Measurements from ENCODE around the gene HOXA13. TPM values are rescaled to one million over a fixed set of nuclear protein-coding genes. Genes with fewer than 3 reads are reported as not detected.

The HOXA13 gene
- total RNA-seq, 3 donors from 2014 or later, result not detected

DNA sequence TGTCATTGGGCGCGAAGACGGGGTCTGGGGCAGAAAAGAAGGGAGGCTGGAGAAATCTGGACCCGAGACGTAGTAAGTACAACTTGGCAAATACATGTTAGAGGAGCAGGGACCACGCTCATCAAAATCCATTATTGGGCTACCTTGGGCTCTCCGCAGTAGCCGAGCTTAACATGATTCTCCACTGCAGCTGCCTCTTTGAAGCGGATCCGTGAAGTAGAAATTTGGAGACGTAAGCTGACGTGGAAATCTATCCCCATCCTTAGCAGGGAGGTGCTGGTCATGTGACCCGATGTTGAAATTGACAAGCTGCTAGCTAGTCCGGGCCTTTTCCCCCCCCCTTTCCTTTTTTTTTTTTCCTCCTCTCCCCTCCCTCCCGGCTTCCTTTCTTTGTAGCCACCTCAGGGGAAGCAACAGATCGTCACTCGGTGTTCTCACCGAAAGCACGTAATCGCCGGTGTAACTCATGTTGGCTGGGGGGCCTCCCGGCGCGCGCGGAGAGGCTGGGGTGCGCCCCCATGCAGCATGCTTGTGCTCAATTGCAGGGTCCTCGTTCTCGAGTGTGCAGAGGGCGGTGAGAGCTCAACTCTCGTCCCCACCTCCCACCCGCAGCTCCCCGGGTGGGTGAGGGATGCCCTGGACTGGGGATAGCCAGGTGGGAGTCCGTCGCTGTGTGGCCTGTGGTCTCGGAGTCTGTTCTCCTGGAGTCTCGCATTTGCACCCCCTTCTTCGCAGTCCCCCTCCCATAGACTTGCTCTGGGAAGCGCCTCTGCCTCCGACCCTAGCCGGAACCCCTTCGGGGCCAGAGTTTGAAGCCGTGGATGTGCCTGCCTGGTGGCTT is 14.7 kb downstream of the HOXA13 start, which contains the start of gene HOXA11:
Gene HOXA11 (minus strand): TSS at position 220 of the 841 bp plus-strand sequence. CDS start 88 bp downstream, at position 132.
- no peaks in the 10 kb centered on the region for H3K36me3 Mint-ChIP-seq (ENCODE audit: insufficient read depth)
- peak within 1 kb of the TSS; percentile 64 for H3K4me3 Mint-ChIP-seq
- H3K9me3 Mint-ChIP-seq, result no peaks in the 10 kb centered on the region
- DNase-seq (no peak), ATAC-seq (no peak)
- H3K27me3 Mint-ChIP-seq (ENCODE audit: low read depth), result peaks cover 87% of the 10 kb centered on the region
- H3K4me1 Mint-ChIP-seq (ENCODE audit: low read depth), result peaks cover 46% of the 10 kb centered on the region

DNA sequence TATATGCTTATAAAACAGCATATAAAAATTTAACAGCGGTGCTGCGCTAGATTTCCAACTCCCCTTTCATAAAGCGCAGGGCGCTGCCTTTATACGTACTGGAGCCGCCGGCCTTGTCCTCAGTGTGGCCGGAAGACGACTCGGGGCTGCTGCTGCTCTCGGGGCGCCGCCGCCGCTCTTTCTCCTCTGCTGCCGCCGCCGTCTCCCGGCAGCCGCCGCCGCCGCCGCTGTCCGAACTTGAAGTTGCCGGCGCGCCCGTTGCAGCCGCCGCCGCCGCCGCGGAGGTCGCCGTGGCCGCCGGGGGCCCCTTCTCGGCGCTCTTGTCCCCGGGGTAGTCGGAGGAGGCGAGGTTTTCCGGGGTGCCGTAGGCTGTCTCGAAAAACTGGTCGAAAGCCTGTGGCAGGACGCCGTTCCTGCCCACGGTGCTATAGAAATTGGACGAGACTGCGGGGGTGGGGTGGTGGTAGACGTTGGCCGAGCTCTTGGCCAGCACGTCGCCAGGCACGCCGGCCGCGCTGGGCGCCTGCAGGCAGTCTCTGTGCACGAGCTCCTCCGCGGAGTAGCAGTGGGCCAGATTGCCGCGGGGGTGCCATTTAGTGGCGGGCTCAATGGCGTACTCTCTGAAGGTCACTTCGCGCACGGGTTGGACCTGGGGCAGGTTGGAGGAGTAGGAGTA is 15.4 kb downstream of the HOXA13 start:
- H3K9me3 Mint-ChIP-seq, result no peaks in the 10 kb centered on the region
- peaks cover 84% of the 10 kb centered on the region for H3K27me3 Mint-ChIP-seq (ENCODE audit: low read depth)
- H3K4me3 Mint-ChIP-seq, result peak overlapping the region; percentile 64
- ATAC-seq, result no peak
- no peaks in the 10 kb centered on the region for H3K36me3 Mint-ChIP-seq (ENCODE audit: insufficient read depth)
- peaks cover 47% of the 10 kb centered on the region for H3K4me1 Mint-ChIP-seq (ENCODE audit: low read depth)
- no peak for DNase-seq

DNA sequence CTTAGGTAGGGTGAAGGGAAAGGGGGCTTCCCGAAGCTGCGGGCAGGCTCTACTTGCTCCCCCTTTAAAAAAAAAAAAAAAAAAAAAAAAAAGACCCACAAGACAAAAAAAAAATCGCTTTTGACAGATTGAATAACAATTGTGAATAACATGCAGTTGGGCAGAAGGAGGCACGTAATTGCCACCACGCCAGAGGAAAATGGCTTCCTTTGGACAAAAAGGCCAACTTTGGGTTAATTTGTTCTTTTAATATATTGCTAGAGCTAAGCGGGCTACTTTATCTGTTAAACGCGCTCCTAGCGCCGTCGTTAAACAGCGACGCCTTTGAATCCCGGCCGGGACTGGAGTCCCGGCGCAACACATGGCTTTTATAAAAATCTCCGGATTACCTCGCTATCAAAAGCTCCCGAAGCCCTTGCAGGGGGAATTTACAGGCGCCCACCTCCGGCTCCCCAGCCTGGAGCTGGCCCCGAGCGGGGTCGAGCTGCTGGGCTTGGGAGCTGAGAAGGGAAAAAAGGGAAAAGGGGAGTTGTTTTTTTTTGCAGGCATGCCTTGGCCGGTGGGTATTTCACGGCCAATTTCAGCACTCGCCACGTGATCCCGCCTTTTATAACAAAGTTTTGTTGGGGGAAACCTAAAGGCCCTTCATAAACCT is 16.1 kb downstream of the HOXA13 start:
- Mint-ChIP-seq H3K4me1 (ENCODE audit: low read depth) (peaks cover 44% of the 10 kb centered on the region), H3K4me3 (peak overlapping the region; percentile 61), H3K36me3 (ENCODE audit: insufficient read depth) (no peaks in the 10 kb centered on the region), H3K27me3 (ENCODE audit: low read depth) (peaks cover 85% of the 10 kb centered on the region), H3K9me3 (no peaks in the 10 kb centered on the region)
- no peak for DNase-seq
- ATAC-seq, result no peak

DNA sequence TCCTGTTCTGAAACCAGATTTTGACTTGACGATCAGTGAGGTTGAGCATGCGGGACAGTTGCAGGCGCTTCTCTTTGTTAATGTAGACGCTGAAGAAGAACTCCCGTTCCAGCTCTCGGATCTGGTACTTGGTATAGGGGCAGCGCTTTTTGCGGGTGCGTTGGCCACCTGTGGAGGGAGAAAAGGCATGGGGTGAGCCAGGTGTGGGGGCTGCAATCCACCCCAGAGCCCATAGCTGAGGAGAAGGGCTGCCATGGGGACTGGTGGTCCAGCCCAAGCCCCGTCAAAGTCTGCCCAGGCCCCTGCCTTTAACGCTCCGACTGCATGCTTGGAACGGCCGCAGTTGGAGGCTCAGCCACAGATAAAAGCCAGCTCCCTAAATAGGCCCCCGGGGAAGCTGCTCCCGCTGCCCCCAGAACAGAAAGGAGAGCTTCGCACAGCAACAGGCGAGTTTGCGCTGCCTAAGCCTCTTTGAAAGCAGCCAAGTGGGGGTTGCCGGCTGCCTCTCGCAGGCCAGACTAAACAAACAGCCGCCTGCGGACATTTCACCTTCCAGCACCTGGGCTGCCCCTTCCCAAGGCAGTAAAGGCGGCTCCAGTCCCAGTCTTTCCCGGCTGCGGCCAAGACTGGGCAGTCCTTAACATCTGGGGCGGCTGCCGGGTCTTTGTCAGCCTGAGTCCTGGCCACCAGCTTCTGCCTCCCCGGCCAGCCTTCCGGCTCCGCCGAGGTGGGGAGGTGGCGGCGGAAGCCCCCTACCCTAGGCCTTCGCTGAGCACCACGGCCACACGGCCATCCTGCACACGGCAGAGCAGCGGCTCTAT is 16.8 kb downstream of the HOXA13 start:
- DNase-seq, result no peak
- Mint-ChIP-seq H3K27me3 (ENCODE audit: low read depth) (peaks cover 82% of the 10 kb centered on the region), H3K36me3 (ENCODE audit: insufficient read depth) (no peaks in the 10 kb centered on the region), H3K4me1 (ENCODE audit: low read depth) (peaks cover 37% of the 10 kb centered on the region), H3K9me3 (no peaks in the 10 kb centered on the region), H3K4me3 (no peak overlapping the region)
- ATAC-seq, result no peak

DNA sequence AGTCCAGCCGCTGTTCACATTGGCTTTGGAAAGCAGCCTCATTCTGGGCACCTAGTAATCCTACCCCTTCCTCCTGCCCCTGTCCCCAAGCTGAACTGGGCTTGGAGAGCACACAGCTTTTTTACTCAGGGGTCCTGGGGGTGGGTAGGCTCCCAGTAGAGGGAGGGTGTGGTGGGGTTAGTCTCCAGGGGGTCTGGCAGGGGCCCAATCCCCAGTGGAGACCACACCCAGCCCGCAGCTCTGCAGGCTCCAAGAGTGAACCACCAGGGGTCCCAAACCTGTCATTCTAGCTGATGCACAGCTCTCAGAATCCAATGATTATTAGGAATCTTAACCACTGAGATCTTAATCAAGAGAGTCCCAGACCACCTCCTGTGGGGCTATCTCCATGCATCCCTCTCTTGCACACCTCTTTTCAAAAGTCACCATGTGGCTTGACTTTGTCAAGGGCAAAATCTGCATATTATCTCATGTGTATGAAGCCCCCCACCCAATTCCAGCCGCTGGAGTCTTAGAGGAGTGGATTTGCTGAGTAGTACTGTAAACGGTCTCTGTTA is 17.5 kb downstream of the HOXA13 start:
- Mint-ChIP-seq H3K4me1 (ENCODE audit: low read depth) (peaks cover 30% of the 10 kb centered on the region), H3K27me3 (ENCODE audit: low read depth) (peaks cover 82% of the 10 kb centered on the region), H3K4me3 (no peak overlapping the region), H3K9me3 (no peaks in the 10 kb centered on the region), H3K36me3 (ENCODE audit: insufficient read depth) (no peaks in the 10 kb centered on the region)
- no peak for ATAC-seq
- no peak for DNase-seq

DNA sequence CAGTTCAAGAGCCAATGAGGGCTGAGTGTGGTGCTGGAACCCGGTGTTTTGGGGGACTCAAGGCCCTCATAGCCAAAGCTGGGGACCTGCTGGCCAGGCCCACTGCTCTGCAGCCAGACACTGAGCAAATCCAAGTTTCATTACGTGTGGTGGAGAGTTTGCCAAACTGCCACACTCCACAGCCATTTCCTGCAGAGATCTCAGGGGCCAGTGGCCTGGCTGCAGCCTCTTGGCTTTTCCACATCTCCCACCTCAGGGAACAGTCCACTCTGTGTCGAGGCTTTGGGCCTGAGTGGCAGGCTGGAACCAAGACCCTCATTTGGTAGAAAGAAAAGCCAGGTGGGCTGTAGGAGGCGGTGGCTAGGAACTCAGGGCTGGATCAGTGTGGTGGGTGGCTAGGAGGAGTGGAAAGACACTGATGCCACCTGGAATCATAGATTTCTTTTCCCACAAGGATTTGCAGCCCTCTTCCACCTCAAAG is 18.1 kb downstream of the HOXA13 start:
- peaks cover 81% of the 10 kb centered on the region for H3K27me3 Mint-ChIP-seq (ENCODE audit: low read depth)
- DNase-seq (no peak), ATAC-seq (no peak)
- no peaks in the 10 kb centered on the region for H3K36me3 Mint-ChIP-seq (ENCODE audit: insufficient read depth)
- peaks cover 28% of the 10 kb centered on the region for H3K4me1 Mint-ChIP-seq (ENCODE audit: low read depth)
- H3K9me3 Mint-ChIP-seq, result no peaks in the 10 kb centered on the region
- no peak overlapping the region for H3K4me3 Mint-ChIP-seq

DNA sequence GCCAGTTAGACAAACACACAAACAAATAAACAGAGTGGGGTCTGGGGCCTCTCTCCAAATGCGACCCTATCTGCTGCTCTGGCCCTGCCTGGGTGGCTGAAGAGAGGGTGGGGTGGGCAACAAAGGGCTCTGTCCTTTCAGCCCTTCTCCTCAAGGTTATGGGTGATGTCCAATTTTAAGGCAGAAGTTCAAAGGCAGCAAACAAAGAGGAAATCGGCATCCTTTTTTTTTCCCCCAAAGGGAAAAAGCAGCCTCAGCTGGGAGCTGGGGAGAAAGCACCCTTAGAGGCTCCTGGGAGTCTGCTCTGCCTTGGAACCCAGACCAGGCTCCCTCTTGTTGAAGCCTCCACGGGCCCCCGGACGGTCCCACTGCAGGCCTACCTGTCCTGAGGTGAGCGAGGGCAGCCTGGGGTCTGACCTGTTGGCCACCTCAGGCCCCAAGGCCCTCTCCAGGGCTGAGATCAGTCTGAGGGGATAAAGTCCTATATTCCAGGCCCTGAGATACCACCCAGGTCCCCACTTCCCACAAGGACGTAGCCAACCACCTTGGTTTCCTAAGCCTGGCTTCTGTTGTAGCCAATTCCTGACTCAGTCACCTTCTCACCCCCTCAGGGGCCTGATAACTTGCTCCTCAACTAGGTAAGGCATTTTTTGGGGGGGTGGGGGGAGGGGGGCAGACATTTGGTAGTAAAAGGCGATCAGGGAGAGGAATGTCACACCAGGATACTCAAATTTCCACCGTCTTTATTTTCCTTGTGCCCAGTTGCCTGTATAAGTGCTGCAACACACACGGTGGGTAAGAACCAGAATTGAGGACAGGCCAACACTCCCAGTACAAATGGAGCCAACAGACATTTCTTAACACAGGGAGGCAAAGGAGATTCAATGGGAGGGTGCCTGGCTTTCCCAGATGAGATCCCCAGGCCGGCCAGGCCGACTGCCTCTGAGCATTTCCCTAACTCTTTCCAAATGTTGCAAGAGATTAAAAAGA is 19.2 kb downstream of the HOXA13 start:
- H3K27me3 Mint-ChIP-seq (ENCODE audit: low read depth), result peaks cover 81% of the 10 kb centered on the region
- no peak for DNase-seq
- H3K9me3 Mint-ChIP-seq, result no peaks in the 10 kb centered on the region
- H3K4me3 Mint-ChIP-seq, result no peak overlapping the region
- peaks cover 22% of the 10 kb centered on the region for H3K4me1 Mint-ChIP-seq (ENCODE audit: low read depth)
- no peaks in the 10 kb centered on the region for H3K36me3 Mint-ChIP-seq (ENCODE audit: insufficient read depth)
- no peak for ATAC-seq

DNA sequence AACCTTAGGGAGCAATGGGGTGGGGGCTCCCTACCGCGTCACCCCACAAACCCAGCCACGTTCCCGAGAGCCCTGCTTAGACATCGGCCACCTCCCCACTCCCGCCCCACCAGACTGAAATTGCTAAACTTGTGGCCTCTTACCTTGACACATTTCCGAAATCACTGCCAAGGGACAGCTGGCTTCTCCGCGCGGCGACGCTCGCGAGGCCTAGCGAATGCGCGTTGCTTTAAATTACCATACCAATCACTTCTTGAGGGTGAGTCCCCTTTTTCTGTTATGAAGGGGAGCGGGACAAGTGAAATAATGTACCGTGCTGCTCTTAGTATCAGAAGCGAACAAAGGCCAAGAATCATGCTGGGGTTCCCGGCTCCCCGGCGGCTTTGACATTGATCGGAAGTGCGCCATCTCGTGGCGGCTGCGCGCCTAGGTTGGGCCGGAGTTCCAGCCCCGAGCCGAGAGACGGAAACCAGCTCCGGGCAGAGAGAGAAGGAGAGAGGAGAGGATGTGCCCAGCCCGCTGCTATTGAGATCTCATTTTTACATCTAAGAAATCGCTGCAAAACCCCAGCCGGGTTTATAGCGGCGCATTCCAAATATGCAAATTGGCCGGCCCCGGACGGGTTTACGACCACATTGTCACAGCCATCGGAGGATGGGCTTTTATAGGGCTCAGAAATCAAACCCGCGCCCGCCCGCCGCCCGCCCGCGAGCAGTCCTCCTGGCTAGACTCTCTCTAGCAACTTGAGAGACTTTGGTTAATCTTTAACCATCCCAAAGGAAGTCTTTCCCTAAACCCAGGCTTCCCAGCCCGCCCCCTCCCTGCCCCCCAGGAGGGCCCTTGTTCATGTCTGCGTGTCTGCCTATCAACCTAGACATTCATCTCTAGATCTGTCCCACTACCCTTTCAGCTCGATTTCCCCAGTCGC is 20.1 kb downstream of the HOXA13 start:
- peak; percentile 68 to 70 for ATAC-seq
- no peaks in the 10 kb centered on the region for H3K36me3 Mint-ChIP-seq (ENCODE audit: insufficient read depth)
- H3K4me1 Mint-ChIP-seq (ENCODE audit: low read depth), result peaks cover 16% of the 10 kb centered on the region
- DNase-seq, result peak; percentile 55
- H3K4me3 Mint-ChIP-seq, result peak overlapping the region; percentile 0
- peaks cover 80% of the 10 kb centered on the region for H3K27me3 Mint-ChIP-seq (ENCODE audit: low read depth)
- no peaks in the 10 kb centered on the region for H3K9me3 Mint-ChIP-seq

DNA sequence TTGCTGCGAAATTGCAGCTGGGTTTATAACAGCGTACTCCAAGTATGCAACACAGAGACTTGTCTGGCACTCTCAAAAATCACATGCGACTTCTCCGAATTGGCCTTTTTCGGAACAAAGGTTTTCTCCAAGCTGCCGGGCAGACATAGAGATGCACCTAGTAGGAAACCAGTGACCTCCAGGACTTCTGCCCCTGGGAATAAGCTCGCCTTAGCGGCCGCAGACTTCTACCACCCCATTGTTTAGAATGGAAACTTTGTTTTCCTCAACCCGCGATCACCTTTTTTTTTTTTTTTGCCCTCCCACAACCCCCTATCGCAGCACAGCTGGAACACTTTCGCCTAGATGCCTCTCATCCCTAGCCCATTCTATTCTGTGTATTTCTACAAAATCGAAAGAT is 20.9 kb downstream of the HOXA13 start:
- Mint-ChIP-seq H3K36me3 (ENCODE audit: insufficient read depth) (no peaks in the 10 kb centered on the region), H3K27me3 (ENCODE audit: low read depth) (peaks cover 80% of the 10 kb centered on the region), H3K4me1 (ENCODE audit: low read depth) (peaks cover 11% of the 10 kb centered on the region), H3K4me3 (no peak overlapping the region), H3K9me3 (no peaks in the 10 kb centered on the region)
- ATAC-seq (no peak), DNase-seq (no peak)

DNA sequence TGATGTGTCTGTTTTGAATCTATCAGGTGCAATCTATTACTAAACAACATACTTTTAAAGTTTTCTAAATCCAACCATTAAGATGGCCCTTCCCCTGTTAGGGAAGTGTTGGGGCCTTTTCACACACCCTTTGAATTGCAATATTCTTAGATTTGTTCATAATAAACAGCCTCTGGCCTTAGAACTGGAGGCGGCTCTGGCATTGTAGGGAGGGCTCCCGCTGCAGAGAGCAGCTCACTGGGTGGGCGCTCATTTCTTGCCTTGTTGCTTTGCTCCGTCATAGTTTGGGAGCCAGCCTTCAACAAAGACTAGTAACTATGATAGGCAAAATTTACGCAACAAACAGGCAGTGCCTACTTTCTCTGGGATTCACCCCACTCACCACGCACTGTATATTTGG is 21.5 kb downstream of the HOXA13 start:
- DNase-seq (no peak), ATAC-seq (no peak)
- peaks cover 74% of the 10 kb centered on the region for H3K27me3 Mint-ChIP-seq (ENCODE audit: low read depth)
- no peak overlapping the region for H3K4me3 Mint-ChIP-seq
- H3K36me3 Mint-ChIP-seq (ENCODE audit: insufficient read depth), result no peaks in the 10 kb centered on the region
- no peaks in the 10 kb centered on the region for H3K9me3 Mint-ChIP-seq
- H3K4me1 Mint-ChIP-seq (ENCODE audit: low read depth), result peaks cover 7% of the 10 kb centered on the region

DNA sequence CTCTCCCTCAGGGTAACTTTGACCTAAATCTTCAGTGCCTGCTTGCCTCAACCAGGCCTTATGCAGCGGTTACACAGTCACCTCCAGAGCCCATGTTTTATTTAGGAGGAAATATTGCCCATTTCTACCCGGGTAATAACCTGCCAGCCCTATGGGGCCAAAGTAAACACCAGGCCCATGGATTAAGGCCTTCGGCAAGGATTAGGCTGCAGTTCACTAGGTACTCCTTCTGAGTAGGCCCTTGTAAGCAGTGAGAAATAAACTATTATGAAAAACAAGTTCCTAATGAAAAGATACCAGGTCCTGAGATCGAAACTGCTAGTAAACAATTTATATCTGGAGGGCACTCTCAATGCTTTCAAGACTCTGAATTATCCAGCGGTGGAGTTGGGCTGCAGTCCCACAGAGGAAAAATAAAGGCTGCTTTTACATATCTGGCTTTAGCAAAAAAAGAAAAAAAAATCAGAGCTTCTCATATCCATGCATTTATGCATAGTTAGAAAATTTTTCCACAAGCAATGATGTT is 22.0 kb downstream of the HOXA13 start:
- Mint-ChIP-seq H3K36me3 (ENCODE audit: insufficient read depth) (no peaks in the 10 kb centered on the region), H3K4me3 (no peak overlapping the region), H3K27me3 (ENCODE audit: low read depth) (peaks cover 72% of the 10 kb centered on the region), H3K4me1 (ENCODE audit: low read depth) (peaks cover 7% of the 10 kb centered on the region), H3K9me3 (no peaks in the 10 kb centered on the region)
- ATAC-seq (no peak), DNase-seq (no peak)

All from activated T-cell treated with anti-CD3 and anti-CD28 coated beads, Interleukin-2, amount 50 U/mL, for 4 hours (primary cell).